A375 (cell line): ENCODE results near the gene NPRL2. TPM values are rescaled to one million over a fixed set of nuclear protein-coding genes. Genes with fewer than 3 reads are reported as not detected.

Source experiments
- total RNA-seq: library from RNA; depleted of rRNA; stranded (reverse); fragments of >200 nt; shearing (Covaris generic); gene quantifications from 2 replicates; pipeline ENCODE4 v1.2.3, GENCODE V29; 2014; rRNA removed

NPRL2 gene
- total RNA-seq, result 39.1 and 43.1 TPM in 2 replicates

DNA sequence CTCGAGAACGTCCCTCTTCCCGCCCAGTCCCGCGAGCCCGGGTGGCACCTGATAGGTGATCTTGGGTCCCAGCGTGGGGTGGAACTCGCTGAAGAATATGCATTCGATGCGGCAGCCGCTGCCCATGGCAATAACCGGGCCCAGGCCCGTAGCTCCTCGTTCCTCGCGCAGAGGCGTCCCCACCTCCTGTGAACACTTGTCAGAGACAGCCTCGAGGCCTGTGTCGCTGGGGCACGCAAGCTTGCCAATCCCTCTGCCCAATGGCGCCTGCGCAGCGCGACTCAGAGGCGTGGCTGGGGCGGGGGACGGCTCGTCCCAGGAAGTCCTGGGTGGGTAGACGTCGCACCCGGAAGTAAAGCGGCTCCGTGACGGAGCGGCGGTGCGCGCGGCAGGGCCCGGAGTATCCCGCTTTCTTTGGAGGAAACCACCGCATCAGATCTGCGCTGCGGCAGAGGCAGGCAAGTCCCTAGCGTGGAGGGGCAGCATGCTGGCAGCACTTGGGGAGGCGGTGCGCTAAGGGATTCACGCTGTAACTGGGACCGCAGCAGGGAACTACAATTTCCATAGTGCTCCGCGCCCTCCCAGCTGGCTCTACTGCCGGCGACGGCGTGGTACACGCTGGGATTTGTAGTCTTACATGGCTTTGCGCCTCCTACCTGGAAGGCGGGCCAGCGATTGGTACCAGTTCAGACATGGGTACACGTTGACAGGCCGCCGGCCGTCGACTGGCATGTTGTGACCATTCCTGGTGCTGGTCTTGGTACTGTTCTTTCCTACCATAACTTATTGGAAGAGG lies at the start of gene NPRL2, which contains the start of gene CYB561D2:
Gene NPRL2 (minus strand): TSS at position 249 of the 796 bp plus-strand sequence. CDS start 123 bp downstream, at position 126.
Gene CYB561D2 (plus strand): TSS at position 336 of the 796 bp plus-strand sequence. CDS start 572 bp downstream, outside the sequence.

DNA sequence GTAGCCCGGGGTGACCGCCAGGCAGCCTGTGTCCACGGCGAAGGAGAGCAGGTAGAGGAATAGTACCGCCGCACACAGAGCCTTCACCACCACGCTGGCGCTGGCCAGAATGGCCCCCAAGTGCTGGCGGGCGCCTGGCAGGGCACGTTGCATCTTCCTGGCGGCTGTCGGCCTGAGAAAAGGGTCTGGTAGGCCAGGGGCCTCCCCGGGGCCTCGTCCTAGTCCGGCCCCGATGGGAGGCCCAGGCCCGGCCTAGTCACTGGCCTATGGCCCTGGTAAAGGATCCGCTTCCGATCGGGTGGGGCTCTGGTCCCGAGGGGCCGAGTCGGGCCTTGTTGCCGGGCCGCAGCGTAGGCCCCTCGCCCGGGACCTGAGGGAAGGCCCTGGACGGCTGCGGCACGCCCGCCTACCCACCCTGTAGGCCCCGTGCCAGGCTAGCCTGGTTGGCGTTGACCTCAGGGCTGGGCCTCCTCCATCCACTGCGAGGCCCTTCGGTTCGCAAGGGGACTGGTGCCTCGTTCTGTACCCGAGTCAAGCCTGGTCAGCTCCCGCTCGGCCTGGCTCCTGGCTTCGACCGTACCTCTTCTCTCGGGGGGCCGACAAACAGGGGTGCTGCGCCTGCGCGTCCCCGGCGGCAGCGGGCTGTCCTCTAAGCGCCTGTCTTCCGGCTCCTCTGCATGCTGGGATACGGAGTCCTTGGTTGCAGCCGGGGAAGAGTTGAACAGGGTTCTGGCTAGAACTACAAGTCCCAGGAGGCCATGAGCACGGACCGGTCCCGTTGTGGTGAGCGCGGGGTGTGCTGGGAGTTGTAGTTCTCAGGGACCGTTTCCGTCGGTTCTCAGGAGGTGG lies 8.6 kb upstream of the NPRL2 start, which contains the start of gene TMEM115:
Gene TMEM115 (minus strand): TSS at position 611 of the 849 bp plus-strand sequence. CDS start 458 bp downstream, at position 153.

DNA sequence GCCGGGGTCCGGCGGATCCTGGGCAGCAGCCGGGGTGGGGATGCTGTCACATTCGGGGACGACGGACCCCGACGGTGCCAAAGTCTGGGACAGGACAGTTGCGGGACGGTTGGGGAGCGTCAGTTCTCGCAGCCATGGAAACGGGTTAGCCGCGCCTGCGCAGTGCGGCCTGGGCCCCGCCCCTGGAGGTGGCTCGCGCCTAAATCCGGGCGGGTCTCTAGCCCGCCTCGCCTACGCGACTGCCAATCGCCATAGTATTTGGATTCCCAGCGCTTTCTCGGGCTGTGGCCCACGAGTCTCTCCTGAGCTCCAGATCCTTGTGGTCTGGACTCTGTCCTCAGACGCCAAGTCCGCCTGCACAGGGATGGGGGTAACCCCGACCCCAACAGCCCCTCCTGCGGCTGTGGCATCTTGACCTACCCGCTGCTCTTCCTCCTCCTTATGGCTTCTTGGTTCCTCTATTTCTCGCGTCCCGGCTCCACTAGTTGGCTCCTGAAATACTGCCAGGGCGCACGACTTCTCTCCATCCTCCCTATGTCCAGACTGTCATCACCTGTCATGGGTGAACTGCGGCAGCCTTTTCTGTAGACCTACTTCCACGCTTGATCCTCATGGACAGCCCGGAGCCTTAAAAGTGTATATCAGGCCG lies 4.9 kb downstream of the NPRL2 start, which contains the start of gene ZMYND10:
Gene ZMYND10 (minus strand): TSS at position 147 of the 649 bp plus-strand sequence. CDS start 153 bp downstream, outside the sequence.

DNA sequence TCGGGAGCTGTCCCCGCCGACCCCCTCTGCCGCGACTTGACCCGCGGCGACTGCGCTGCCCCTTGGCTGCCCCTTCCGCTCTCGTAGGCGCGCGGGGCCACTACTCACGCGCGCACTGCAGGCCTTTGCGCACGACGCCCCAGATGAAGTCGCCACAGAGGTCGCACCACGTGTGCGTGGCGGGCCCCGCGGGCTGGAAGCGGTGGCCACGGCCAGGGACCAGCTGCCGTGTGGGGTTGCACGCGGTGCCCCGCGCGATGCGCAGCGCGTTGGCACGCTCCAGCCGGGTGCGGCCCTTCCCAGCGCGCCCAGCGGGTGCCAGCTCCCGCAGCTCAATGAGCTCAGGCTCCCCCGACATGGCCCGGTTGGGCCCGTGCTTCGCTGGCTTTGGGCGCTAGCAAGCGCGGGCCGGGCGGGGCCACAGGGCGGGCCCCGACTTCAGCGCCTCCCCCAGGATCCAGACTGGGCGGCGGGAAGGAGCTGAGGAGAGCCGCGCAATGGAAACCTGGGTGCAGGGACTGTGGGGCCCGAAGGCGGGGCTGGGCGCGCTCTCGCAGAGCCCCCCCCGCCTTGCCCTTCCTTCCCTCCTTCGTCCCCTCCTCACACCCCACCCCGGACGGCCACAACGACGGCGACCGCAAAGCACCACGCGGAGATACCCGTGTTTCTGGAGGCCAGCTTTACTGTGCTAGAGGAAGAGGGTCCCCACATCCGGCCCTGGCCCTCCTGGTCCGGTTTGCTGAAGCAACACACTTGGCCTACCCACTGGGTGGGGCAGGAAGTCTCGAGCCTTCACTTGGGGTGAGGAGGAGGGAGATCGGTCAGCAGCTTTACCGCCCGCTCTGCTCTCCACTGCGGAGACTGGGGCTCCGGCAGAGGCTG lies 9.9 kb downstream of the NPRL2 start, which contains the start of gene RASSF1:
Gene RASSF1 (minus strand): TSS at position 389 of the 882 bp plus-strand sequence. CDS start 31 bp downstream, at position 358.

DNA sequence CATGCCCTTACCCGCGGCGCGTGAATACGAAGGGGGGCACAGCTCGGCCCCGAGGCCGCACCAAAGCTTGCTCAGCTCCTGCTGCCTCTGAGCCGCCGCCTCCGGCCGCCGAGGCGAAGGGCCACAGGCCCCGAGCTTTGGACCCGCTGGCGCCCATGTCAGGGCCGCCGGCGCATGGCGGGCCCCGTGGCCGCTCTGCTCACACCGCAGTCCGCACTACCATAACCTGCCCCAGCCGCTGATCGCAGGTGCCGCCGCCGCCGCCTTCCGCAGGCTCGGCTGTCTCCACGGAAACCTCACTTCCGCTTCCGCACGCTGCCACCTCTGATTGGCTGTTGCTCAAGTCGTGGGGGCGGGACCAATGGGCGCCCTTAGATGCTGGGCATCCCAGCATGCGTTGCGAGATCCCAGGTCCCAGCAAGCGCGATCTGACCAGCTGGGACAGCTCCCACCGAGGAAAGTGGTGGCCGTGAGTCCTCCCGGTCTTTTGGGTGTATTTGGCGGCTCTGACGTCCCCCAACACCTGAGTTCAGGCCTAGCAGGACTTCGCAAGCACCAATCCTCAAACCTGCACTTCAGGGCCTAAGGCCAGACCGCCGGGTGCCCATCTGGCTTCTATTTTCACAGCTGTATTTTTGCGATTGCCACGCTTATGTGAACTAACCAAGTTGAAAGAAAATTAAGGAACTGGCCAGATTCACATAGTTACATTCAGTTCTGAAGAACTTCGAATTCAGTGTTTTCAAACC lies 22.5 kb downstream of the NPRL2 start, which contains the start of gene TUSC2:
Gene TUSC2 (minus strand): TSS at position 281 of the 749 bp plus-strand sequence. CDS start 124 bp downstream, at position 157.

DNA sequence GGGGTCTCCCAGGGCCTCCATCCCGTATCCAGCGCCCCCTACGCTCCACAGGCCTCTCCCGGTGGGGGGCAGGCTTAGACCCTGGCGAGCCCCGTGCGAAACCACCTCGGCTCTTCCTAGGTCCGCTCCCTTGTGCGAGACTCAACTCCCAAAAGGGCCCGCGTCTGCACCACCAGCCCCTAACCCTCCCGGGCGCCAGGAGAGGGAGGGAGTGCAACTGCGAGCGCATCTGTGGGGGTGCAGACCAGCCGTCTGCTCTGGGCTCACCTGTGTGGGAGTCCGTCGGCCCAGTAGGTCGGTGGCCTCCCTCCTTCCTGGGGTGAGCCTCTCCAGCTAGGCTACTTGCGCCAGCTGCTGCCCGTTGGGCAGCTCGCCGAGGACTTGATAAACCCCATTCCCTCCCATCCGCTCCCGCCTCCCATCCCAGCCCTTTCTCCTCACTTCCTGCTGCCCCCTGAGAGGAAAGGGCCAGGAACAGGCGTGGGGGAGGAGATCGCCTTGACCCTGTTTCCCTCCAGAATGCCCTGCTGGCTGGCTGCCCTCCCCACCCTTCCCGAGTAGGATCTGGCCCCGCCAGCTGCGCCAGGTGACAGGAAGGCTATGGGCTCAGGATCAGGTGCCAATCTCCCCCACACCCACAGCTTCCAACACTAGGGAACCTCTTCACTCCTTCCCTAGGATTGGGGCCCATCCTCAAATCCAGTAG lies 28.0 kb downstream of the NPRL2 start, which contains the start of gene HYAL2:
Gene HYAL2 (minus strand): TSS at position 360 of the 706 bp plus-strand sequence. CDS start 2,256 bp downstream, outside the sequence.

DNA sequence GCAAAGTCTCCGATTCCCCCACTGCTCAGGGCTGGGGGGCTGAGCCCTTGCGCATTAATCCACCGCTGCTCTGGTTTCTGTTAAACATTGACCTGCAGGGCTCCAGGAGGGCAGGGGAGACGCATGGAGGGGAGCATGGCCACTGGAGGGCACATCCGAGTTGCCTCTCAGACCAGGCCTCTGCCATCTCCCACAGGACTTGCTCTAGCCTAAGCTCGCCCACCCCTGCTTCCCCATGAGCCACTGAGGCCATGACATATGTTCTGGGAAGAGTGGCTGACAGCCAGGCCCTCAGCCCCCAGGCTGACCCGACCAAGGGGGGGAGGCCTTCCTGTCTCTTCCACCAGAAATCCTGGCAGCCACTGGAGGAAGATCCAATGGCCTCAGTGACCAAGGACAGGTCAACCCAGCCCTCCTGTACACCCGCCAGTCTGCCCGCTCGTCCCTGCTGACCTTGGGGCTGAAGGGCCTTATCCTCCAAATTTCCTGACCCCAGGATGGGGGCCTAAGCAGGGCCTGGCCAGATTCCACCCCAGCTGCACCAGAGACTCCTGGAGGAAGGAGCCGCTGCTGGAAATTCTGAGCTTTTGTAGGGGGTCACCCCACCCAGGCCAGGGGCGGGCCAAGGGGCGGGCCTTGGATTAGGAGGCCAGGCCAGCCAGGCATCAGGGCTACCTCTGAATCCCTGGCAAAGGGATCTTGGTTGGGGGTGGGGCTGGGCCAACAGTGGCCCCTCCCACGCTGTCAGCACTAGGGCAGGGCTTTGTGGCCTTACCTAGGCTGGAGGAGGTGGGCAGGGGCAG lies 47.4 kb downstream of the NPRL2 start, which contains the start of gene HYAL1:
Gene HYAL1 (minus strand): TSS at position 562 of the 803 bp plus-strand sequence. CDS start 618 bp downstream, outside the sequence.

DNA sequence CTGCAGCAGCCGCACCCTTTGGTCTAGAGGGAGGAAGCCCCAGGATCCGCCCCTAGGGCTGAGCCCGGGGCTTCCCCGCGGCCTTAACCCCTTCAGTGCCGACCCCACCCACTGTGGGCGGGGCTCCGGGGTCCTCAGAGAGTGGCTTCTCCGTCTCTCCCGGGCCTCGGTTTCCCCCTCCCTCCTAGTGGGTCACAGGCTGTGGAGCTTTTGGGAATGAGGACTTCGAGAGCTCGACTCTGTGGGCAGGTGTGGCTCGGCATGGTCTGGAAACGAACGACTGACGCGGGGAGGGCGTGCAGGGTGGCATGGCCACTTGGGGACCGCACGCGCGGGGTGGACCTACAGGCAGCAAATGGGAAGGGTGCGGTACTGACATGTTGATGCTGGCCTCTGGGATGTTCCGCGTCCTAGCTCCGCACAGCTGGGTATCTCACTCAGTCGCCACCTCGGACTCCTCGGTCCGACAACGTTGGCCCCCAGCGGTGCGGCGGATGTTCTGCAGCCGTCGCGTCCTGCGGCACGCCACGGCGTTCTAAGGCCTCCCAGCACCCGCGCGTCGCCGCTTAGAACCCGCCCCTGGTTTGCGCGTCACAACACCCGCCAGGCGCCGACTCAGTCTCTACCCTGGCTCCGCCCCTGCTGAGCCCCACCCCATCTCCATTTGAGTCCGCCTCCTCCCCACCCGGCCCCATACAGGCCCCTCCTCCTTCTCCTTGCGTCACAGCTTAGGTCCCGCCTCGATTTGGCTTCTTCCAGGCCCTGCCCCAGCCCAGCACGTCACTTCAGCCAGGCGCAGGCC lies 51.5 kb downstream of the NPRL2 start, which contains the start of the genes HYAL3 and NAA80:
Gene HYAL3 (minus strand): TSS at position 570 of the 802 bp plus-strand sequence. CDS start 3,803 bp downstream, outside the sequence.
Gene NAA80 (minus strand): TSS at position 570 of the 802 bp plus-strand sequence. CDS start 1,942 bp downstream, outside the sequence.

Other genes with a start within 250 kb of the NPRL2 start
- 10.4 and 17.0 TPM in 2 replicates for gene SEMA3F, start 195.5 kb downstream of the NPRL2 start, total RNA-seq
- not detected in 2 replicates for gene GNAT1, start 159.2 kb downstream of the NPRL2 start, total RNA-seq
- 0.34 and 0.53 TPM in 2 replicates for gene SLC38A3, start 145.5 kb downstream of the NPRL2 start, total RNA-seq
- 151 and 172 TPM in 2 replicates for gene GNAI2, start 114.6 kb downstream of the NPRL2 start, total RNA-seq
- 237 and 258 TPM in 2 replicates for gene SEMA3B, start 81.6 kb downstream of the NPRL2 start, total RNA-seq
- 0.15 and 1.2 TPM in 2 replicates for gene LSMEM2, start 71.7 kb downstream of the NPRL2 start, total RNA-seq
- gene IFRD2, start 58.3 kb downstream of the NPRL2 start, total RNA-seq, result 133 and 170 TPM in 2 replicates
- gene HYAL3, start 51.4 kb downstream of the NPRL2 start, total RNA-seq, result 8.4 and 9.2 TPM in 2 replicates
- gene NAA80, start 51.4 kb downstream of the NPRL2 start, total RNA-seq, result 14.7 and 16.3 TPM in 2 replicates
- 0.32 and 0.34 TPM in 2 replicates for gene HYAL1, start 47.2 kb downstream of the NPRL2 start, total RNA-seq
- gene HYAL2, start 28.0 kb downstream of the NPRL2 start, total RNA-seq, result 40.3 and 41.5 TPM in 2 replicates
- 82.0 and 86.7 TPM in 2 replicates for gene TUSC2, start 22.6 kb downstream of the NPRL2 start, total RNA-seq
- gene RASSF1, start 9.9 kb downstream of the NPRL2 start, total RNA-seq, result 11.2 and 15.8 TPM in 2 replicates
- gene ZMYND10, start 5.0 kb downstream of the NPRL2 start, total RNA-seq, result 1.9 and 4.0 TPM in 2 replicates
- 27.0 and 29.1 TPM in 2 replicates for gene CYB561D2, start 87 bp upstream of the NPRL2 start, total RNA-seq
- 54.7 and 59.0 TPM in 2 replicates for gene TMEM115, start 8.7 kb upstream of the NPRL2 start, total RNA-seq
- gene CACNA2D2, start 152.9 kb upstream of the NPRL2 start, total RNA-seq, result not detected in 2 replicates
- gene C3orf18, start 217.0 kb upstream of the NPRL2 start, total RNA-seq, result 5.9 and 6.5 TPM in 2 replicates
- gene HEMK1, start 218.7 kb upstream of the NPRL2 start, total RNA-seq, result 18.3 and 20.5 TPM in 2 replicates